Fibroblast of mammary gland (primary cell): ENCODE results near the gene CENPN.

Experiments
- DNase-seq: peaks from one replicate; pipeline ENCODE4 v3.0.0-alpha.2; 2010; ENCODE audit warnings: low read depth
- H3K4me3 ChIP-seq: 2 replicates; pipeline ENCODE4 v1.5.1; 2011; ENCODE audit warnings: low read depth, mild to moderate bottlenecking, low read length, moderate library complexity; ENCODE audit not compliant: control insufficient read depth
- TF ChIP-seq, protein P1 (sequence below): conservative IDR thresholded peaks from 2 replicates; pipeline ENCODE4 v1.5.1; 2011; ENCODE audit warnings: low read depth, low read length, inconsistent platforms; ENCODE audit not compliant: control insufficient read depth, insufficient read depth

The CENPN gene

DNA sequence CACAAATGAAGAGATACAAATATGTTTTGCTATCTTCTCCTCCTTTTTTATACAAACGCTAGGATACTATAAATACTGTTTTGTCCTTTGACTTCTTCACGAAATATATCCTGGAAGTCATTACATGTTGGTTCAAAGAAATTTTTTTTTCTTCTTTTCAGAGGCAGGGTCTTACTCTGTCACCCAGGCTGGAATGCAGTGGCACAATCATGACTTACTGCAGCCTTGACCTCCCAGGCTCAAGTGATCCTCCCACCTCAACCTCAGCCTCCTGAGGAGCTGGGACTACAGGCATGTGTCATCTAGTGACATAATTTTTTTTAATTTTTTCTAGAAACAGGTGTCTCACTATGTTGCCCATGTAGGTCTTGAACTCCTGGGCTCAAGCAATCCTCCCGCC is 16.4 kb upstream of the CENPN start:
- no peak overlapping the region for H3K4me3 ChIP-seq
- DNase-seq = no peak
- TF ChIP-seq, protein P1, sequence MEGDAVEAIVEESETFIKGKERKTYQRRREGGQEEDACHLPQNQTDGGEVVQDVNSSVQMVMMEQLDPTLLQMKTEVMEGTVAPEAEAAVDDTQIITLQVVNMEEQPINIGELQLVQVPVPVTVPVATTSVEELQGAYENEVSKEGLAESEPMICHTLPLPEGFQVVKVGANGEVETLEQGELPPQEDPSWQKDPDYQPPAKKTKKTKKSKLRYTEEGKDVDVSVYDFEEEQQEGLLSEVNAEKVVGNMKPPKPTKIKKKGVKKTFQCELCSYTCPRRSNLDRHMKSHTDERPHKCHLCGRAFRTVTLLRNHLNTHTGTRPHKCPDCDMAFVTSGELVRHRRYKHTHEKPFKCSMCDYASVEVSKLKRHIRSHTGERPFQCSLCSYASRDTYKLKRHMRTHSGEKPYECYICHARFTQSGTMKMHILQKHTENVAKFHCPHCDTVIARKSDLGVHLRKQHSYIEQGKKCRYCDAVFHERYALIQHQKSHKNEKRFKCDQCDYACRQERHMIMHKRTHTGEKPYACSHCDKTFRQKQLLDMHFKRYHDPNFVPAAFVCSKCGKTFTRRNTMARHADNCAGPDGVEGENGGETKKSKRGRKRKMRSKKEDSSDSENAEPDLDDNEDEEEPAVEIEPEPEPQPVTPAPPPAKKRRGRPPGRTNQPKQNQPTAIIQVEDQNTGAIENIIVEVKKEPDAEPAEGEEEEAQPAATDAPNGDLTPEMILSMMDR = no peak

- DNase-seq = no peak
- no peak overlapping the region for H3K4me3 ChIP-seq
- TF ChIP-seq, protein P1 = no peak
Measured at GRCh38 chr16:80990978-80991377, 16.0 kb upstream of the CENPN start.

- DNase-seq = no peak
- TF ChIP-seq, protein P1 = no peak
- H3K4me3 ChIP-seq = no peak overlapping the region
Measured at GRCh38 chr16:80991792-80992430, 15.1 kb upstream of the CENPN start.

DNA sequence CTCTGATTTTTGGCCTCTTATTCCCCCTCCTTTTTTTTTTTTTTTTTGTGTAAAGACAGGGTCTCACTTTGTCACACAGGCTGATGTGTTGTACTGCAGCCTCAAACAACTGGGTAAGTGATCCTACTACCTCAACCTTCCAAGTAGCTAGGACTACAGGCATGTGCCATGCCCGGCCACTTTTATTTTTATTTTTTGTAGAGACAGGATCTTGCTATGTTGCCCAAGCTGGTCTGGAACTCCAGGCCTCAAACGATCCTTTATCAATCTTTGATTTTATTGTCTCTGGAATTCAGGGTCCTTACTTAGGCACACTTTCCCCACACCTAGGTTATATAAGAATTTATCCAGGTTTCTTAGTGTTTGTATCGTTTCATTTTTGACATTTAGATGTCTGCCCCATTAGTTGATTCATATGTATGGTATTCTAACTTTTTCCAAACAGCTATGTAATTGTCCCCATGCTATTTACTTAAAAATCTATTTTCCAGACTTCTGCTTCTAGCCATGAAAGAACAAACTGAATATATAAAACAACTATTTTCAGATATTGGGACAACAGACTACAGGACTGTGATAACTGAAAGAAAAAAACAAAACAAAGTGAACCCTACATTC is 14.2 kb upstream of the CENPN start:
- TF ChIP-seq, protein P1 = no peak
- DNase-seq = no peak
- H3K4me3 ChIP-seq = no peak overlapping the region

GRCh38 chr16:80993307-80993706 is 13.7 kb upstream of the CENPN start:
- H3K4me3 ChIP-seq = no peak overlapping the region
- TF ChIP-seq, protein P1 = no peak
- peak; percentile 76 for DNase-seq

DNA sequence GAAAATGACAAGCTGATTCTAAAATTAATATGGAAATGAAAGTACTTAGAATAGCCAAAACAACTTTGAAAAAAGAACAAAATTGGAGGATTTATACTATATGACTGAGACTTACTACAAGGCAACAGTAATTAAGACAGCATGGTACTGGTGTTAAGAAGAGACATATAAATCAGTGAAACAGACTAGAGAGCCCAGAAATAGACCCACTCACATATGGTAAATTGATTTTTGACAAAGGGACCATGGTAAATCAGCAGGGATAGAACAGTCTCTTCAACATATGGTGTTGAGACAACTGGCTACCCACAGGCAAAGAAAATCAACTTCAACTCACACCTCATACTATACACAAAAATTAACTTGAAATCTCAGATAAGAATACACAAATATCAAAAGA is 13.2 kb upstream of the CENPN start:
- no peak overlapping the region for H3K4me3 ChIP-seq
- no peak for DNase-seq
- TF ChIP-seq, protein P1 = no peak
